ENCODE data around the gene RFLNA. TPM values are rescaled to one million over a fixed set of nuclear protein-coding genes. Genes with fewer than 3 reads are reported as not detected.
"Not testable (repeated sequence)": the region's sequence is repeated elsewhere in the genome, so short reads cannot be mapped to it uniquely, and the experiment has no call there.

Gene RFLNA
- total RNA-seq, 1 donor from 2014 or later, result not detected

GRCh38 chr12:124283326-124283725 is 11.6 kb upstream of the RFLNA start:
- no peak for ATAC-seq

GRCh38 chr12:124284368-124284767 is 10.5 kb upstream of the RFLNA start:
- ATAC-seq, result no peak

- no peak for ATAC-seq
Observed at GRCh38 chr12:124286414-124286813, 8.5 kb upstream of the RFLNA start.

GRCh38 chr12:124286971-124287370 is 7.9 kb upstream of the RFLNA start:
- ATAC-seq, result no peak

- ATAC-seq, result no peak
Observed at GRCh38 chr12:124289634-124290600, 5.0 kb upstream of the RFLNA start.

- no peak for ATAC-seq
Observed at GRCh38 chr12:124292385-124292784, 2.5 kb upstream of the RFLNA start.

GRCh38 chr12:124293286-124294003 is 1.4 kb upstream of the RFLNA start:
- no peak for ATAC-seq

- ATAC-seq, result peak; percentile 25
Observed at GRCh38 chr12:124295431-124296058, 652 bp downstream of the RFLNA start.

- no peak for ATAC-seq
Observed at GRCh38 chr12:124296295-124296915, 1.5 kb downstream of the RFLNA start.

- no peak for ATAC-seq
Observed at GRCh38 chr12:124296916-124297351, 2.0 kb downstream of the RFLNA start.

GRCh38 chr12:124297389-124297788 is 2.5 kb downstream of the RFLNA start:
- ATAC-seq, result no peak

GRCh38 chr12:124297856-124298255 is 3.0 kb downstream of the RFLNA start:
- ATAC-seq, result no peak

GRCh38 chr12:124298685-124299410 is 4.0 kb downstream of the RFLNA start:
- no peak for ATAC-seq

GRCh38 chr12:124299628-124300388 is 4.9 kb downstream of the RFLNA start:
- ATAC-seq, result no peak

GRCh38 chr12:124300657-124301056 is 5.8 kb downstream of the RFLNA start:
- ATAC-seq, result not testable (repeated sequence)

GRCh38 chr12:124301084-124301654 is 6.3 kb downstream of the RFLNA start:
- ATAC-seq, result no peak

- no peak for ATAC-seq
Observed at GRCh38 chr12:124302241-124302806, 7.4 kb downstream of the RFLNA start.

- ATAC-seq, result no peak
Observed at GRCh38 chr12:124302807-124303578, 8.1 kb downstream of the RFLNA start.

- ATAC-seq, result no peak
Observed at GRCh38 chr12:124303579-124304313, 8.9 kb downstream of the RFLNA start.

All from esophagus mucosa (tissue), 1 donor.